GM23338 (cell line): ENCODE data around the gene PNRC2. TPM values are rescaled to one million over a fixed set of nuclear protein-coding genes. Genes with fewer than 3 reads are reported as not detected.

Experiments
- ATAC-seq: fragments of 200-7000 bp; cut with Tn5 transposase; 3 replicates; pipeline ENCODE4 v1.9.1; 2020
- DNase-seq: peaks from one replicate; pipeline ENCODE4 v3.0.0-alpha.2; 2015; ENCODE audit warnings: low spot score
- H2AFZ ChIP-seq: fragments of 200-600 bp; sonication (generic); 2 replicates; pipeline ENCODE4 v1.8.0; 2016; ENCODE audit warnings: antibody characterized with exemption, mild to moderate bottlenecking, moderate library complexity
- H3F3A ChIP-seq: fragments of 200-600 bp; sonication (generic); replicated peaks from 2 replicates; pipeline ENCODE4 v1.8.0; 2017; ENCODE audit warnings: antibody characterized with exemption, mixed run types, low read depth
- H3K27ac ChIP-seq: fragments of 200-600 bp; sonication (generic); 2 replicates; pipeline ENCODE4 v1.6.1; 2016; ENCODE audit warnings: low read depth
- H3K27me3 ChIP-seq: fragments of 200-600 bp; sonication (generic); 2 replicates; pipeline ENCODE4 v1.8.0; 2016; ENCODE audit warnings: mild to moderate bottlenecking, mixed run types, moderate library complexity; ENCODE audit not compliant: insufficient read depth
- H3K36me3 ChIP-seq: fragments of 200-600 bp; sonication (generic); 2 replicates; pipeline ENCODE4 v1.8.0; 2016; ENCODE audit warnings: mild to moderate bottlenecking; ENCODE audit not compliant: insufficient read depth
- H3K4me1 ChIP-seq: fragments of 200-600 bp; sonication (generic); 2 replicates; pipeline ENCODE4 v1.8.0; 2016; ENCODE audit warnings: mild to moderate bottlenecking, moderate library complexity; ENCODE audit not compliant: insufficient read depth
- H3K4me2 ChIP-seq: fragments of 200-600 bp; sonication (generic); 2 replicates; pipeline ENCODE4 v1.7.1; 2017; ENCODE audit warnings: mixed run types
- H3K4me3 ChIP-seq: fragments of 200-600 bp; sonication (generic); 2 replicates; pipeline ENCODE4 v1.6.1; 2016; ENCODE audit warnings: mixed run types
- H3K79me2 ChIP-seq: fragments of 200-600 bp; sonication (generic); replicated peaks from 2 replicates; pipeline ENCODE4 v1.8.0; 2017; ENCODE audit warnings: mild to moderate bottlenecking; ENCODE audit not compliant: insufficient read depth
- H3K9me2 ChIP-seq: fragments of 200-600 bp; sonication (generic); 2 replicates; pipeline ENCODE4 v1.8.0; 2017; ENCODE audit not compliant: insufficient read depth
- H4K20me1 ChIP-seq: fragments of 200-600 bp; sonication (generic); replicated peaks from 2 replicates; pipeline ENCODE4 v1.8.0; 2017; ENCODE audit warnings: mild to moderate bottlenecking; ENCODE audit not compliant: insufficient read depth
- H3K27ac Mint-ChIP-seq: 2 replicates; pipeline ENCODE4 v1.8.0; 2020; ENCODE audit warnings: inconsistent platforms, mild to moderate bottlenecking, moderate library complexity, mixed read lengths
- H3K27me3 Mint-ChIP-seq: 3 replicates; pipeline ENCODE4 v1.8.0; 2022; ENCODE audit warnings: low read depth, mild to moderate bottlenecking, moderate library complexity, mixed read lengths, inconsistent platforms; ENCODE audit not compliant: insufficient read depth, poor library complexity
- H3K36me3 Mint-ChIP-seq: 3 replicates; pipeline ENCODE4 v1.8.0; 2021; ENCODE audit warnings: low read depth, mild to moderate bottlenecking, inconsistent platforms, moderate library complexity, mixed read lengths
- H3K4me1 Mint-ChIP-seq: 3 replicates; pipeline ENCODE4 v1.8.0; 2020; ENCODE audit warnings: mild to moderate bottlenecking, inconsistent platforms, mixed read lengths
- H3K4me3 Mint-ChIP-seq: 3 replicates; pipeline ENCODE4 v1.8.0; 2021; ENCODE audit warnings: moderate library complexity, mild to moderate bottlenecking, inconsistent platforms, mixed read lengths
- H3K9me3 Mint-ChIP-seq: 3 replicates; pipeline ENCODE4 v1.8.0; 2020; ENCODE audit warnings: moderate library complexity, mild to moderate bottlenecking, inconsistent platforms, mixed read lengths
- CREB1 ChIP-seq: fragments of 250-450 bp; sonication (Bioruptor Pico); IDR thresholded peaks from 2 replicates; pipeline ENCODE4 v1.5.0; 2020; ENCODE audit warnings: low read depth, mild to moderate bottlenecking, moderate library complexity
- EZH2phosphoT487 ChIP-seq: fragments of 200-600 bp; sonication (generic); IDR thresholded peaks from one replicate; pipeline ENCODE4 v1.8.1; 2018; ENCODE audit warnings: antibody characterized with exemption; ENCODE audit not compliant: unreplicated experiment
- JUNB ChIP-seq: IDR thresholded peaks from one replicate; pipeline ENCODE4 v1.6.1; 2016; ENCODE audit warnings: antibody characterized with exemption; ENCODE audit not compliant: unreplicated experiment
- NANOG ChIP-seq: IDR thresholded peaks from 2 replicates; pipeline ENCODE4 v1.6.1; 2016; ENCODE audit warnings: antibody characterized with exemption, borderline replicate concordance
- POLR2AphosphoS5 ChIP-seq: IDR thresholded peaks from 2 replicates; pipeline ENCODE4 v1.6.1; 2016; ENCODE audit warnings: antibody characterized with exemption, low read depth
- STAT1 ChIP-seq: IDR thresholded peaks from one replicate; pipeline ENCODE4 v1.6.1; 2016; ENCODE audit warnings: antibody characterized with exemption; ENCODE audit not compliant: unreplicated experiment
- ZNF114 ChIP-seq: fragments of 250-450 bp; sonication (Bioruptor Pico); IDR thresholded peaks from 2 replicates; pipeline ENCODE4 v1.5.0; 2020; ENCODE audit warnings: mild to moderate bottlenecking, moderate library complexity
- ZNF331 ChIP-seq: fragments of 250-450 bp; sonication (Bioruptor Pico); IDR thresholded peaks from 2 replicates; pipeline ENCODE4 v1.5.0; 2020; ENCODE audit warnings: low read depth, mild to moderate bottlenecking, moderate library complexity
- polyA plus RNA-seq: library from polyadenylated mRNA; unstranded; fragments of >200 nt; fragmentation: Nextera tagmentation; extraction: Ambion mirVana; gene quantifications from 2 replicates; pipeline ENCODE4 v1.2.1, GENCODE V29; 2016
- total RNA-seq: library from RNA; depleted of rRNA; stranded (reverse); fragments of >200 nt; shearing (Covaris generic); gene quantifications from 2 replicates; pipeline ENCODE4 v1.2.3, GENCODE V29; 2014
- TF ChIP-seq, protein P1 (sequence below), 2 experiments: fragments of 200-600 bp in 1 of 2; sonication (generic) in 1 of 2; conservative IDR thresholded peaks; 2 replicates each; pipeline versions ENCODE4 v1.5.1 to v1.6.1; 2016 to 2017; ENCODE audit warnings: antibody characterized with exemption in 2 of 2, low read depth in 2 of 2, mild to moderate bottlenecking in 2 of 2, moderate library complexity in 1 of 2
- TF ChIP-seq, protein P2 (sequence below): IDR thresholded peaks from 2 replicates; pipeline ENCODE4 v1.6.1; 2016; ENCODE audit warnings: antibody characterized with exemption
- TF ChIP-seq, protein P3 (sequence below): fragments of 250-450 bp; sonication (Bioruptor Pico); IDR thresholded peaks from 2 replicates; pipeline ENCODE4 v1.5.0; 2020; ENCODE audit warnings: mild to moderate bottlenecking, moderate library complexity
- TF ChIP-seq, protein P4 (sequence below): IDR thresholded peaks from one replicate; pipeline ENCODE4 v1.6.1; 2018; ENCODE audit warnings: antibody characterized with exemption; ENCODE audit not compliant: unreplicated experiment

The PNRC2 gene
- total and polyA plus RNA-seq, 2 experiments from 2014 or later = 157 to 237 TPM

DNA sequence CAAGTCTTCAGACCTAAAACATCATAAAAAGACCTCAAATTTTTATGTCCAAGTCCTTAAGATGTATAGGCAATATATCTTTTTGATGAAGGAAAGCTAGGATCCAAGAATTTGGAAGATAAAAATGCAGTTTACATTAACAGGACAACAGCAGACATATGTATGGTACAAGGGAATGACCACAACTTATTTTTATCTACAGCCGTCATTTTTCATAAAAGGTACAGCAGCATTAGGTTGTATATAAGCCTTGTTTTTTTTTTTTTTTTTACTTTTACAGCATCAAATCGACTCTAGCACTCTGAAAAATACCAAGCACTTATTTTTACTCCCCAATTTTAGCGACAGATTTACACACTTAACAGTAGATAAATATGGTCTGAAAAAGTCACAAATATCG is 19.2 kb downstream of the PNRC2 start:
- ATAC-seq = no peak
- Mint-ChIP-seq H3K36me3 (peaks cover 55% of the 10 kb centered on the region), H3K27me3 (peaks cover 11% of the 10 kb centered on the region), H3K27ac (peak overlapping the region; percentile 97; the same call in 1 of the 2 replicates), H3K9me3 (no peaks in the 10 kb centered on the region; the same call in 2 of the 3 replicates), H3K4me3 (peak overlapping the region; percentile 97), H3K4me1 (peaks cover 37% of the 10 kb centered on the region)
- H3K4me2 ChIP-seq = peak overlapping the region; percentile 89
- H3F3A ChIP-seq = no peaks in the 10 kb centered on the region; the same call in 1 of the 2 replicates
- H3K27me3 ChIP-seq = no peaks in the 10 kb centered on the region
- peaks cover 56% of the 10 kb centered on the region for H4K20me1 ChIP-seq
- no peak for DNase-seq
- peaks cover 63% of the 10 kb centered on the region for H3K79me2 ChIP-seq
- no peak overlapping the region for H2AFZ ChIP-seq
- H3K4me1 ChIP-seq = peaks cover 31% of the 10 kb centered on the region
- H3K27ac ChIP-seq = no peak overlapping the region
- TF ChIP-seq, protein P1, sequence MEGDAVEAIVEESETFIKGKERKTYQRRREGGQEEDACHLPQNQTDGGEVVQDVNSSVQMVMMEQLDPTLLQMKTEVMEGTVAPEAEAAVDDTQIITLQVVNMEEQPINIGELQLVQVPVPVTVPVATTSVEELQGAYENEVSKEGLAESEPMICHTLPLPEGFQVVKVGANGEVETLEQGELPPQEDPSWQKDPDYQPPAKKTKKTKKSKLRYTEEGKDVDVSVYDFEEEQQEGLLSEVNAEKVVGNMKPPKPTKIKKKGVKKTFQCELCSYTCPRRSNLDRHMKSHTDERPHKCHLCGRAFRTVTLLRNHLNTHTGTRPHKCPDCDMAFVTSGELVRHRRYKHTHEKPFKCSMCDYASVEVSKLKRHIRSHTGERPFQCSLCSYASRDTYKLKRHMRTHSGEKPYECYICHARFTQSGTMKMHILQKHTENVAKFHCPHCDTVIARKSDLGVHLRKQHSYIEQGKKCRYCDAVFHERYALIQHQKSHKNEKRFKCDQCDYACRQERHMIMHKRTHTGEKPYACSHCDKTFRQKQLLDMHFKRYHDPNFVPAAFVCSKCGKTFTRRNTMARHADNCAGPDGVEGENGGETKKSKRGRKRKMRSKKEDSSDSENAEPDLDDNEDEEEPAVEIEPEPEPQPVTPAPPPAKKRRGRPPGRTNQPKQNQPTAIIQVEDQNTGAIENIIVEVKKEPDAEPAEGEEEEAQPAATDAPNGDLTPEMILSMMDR (conservative IDR thresholded peaks at IDR 0.05; ENCODE audit: low read depth in 2 of 2) = no peak
- TF ChIP-seq, protein P2, sequence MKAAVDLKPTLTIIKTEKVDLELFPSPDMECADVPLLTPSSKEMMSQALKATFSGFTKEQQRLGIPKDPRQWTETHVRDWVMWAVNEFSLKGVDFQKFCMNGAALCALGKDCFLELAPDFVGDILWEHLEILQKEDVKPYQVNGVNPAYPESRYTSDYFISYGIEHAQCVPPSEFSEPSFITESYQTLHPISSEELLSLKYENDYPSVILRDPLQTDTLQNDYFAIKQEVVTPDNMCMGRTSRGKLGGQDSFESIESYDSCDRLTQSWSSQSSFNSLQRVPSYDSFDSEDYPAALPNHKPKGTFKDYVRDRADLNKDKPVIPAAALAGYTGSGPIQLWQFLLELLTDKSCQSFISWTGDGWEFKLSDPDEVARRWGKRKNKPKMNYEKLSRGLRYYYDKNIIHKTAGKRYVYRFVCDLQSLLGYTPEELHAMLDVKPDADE = no peak
- TF ChIP-seq ZNF114 (CRISPR knock-in tag) (no peak), JUNB (no peak), EZH2phosphoT487 (no peak), ZNF331 (CRISPR knock-in tag) (no peak), POLR2AphosphoS5 (no peak), STAT1 (no peak), CREB1 (no peak), NANOG (no peak)
- TF ChIP-seq, protein P3, sequence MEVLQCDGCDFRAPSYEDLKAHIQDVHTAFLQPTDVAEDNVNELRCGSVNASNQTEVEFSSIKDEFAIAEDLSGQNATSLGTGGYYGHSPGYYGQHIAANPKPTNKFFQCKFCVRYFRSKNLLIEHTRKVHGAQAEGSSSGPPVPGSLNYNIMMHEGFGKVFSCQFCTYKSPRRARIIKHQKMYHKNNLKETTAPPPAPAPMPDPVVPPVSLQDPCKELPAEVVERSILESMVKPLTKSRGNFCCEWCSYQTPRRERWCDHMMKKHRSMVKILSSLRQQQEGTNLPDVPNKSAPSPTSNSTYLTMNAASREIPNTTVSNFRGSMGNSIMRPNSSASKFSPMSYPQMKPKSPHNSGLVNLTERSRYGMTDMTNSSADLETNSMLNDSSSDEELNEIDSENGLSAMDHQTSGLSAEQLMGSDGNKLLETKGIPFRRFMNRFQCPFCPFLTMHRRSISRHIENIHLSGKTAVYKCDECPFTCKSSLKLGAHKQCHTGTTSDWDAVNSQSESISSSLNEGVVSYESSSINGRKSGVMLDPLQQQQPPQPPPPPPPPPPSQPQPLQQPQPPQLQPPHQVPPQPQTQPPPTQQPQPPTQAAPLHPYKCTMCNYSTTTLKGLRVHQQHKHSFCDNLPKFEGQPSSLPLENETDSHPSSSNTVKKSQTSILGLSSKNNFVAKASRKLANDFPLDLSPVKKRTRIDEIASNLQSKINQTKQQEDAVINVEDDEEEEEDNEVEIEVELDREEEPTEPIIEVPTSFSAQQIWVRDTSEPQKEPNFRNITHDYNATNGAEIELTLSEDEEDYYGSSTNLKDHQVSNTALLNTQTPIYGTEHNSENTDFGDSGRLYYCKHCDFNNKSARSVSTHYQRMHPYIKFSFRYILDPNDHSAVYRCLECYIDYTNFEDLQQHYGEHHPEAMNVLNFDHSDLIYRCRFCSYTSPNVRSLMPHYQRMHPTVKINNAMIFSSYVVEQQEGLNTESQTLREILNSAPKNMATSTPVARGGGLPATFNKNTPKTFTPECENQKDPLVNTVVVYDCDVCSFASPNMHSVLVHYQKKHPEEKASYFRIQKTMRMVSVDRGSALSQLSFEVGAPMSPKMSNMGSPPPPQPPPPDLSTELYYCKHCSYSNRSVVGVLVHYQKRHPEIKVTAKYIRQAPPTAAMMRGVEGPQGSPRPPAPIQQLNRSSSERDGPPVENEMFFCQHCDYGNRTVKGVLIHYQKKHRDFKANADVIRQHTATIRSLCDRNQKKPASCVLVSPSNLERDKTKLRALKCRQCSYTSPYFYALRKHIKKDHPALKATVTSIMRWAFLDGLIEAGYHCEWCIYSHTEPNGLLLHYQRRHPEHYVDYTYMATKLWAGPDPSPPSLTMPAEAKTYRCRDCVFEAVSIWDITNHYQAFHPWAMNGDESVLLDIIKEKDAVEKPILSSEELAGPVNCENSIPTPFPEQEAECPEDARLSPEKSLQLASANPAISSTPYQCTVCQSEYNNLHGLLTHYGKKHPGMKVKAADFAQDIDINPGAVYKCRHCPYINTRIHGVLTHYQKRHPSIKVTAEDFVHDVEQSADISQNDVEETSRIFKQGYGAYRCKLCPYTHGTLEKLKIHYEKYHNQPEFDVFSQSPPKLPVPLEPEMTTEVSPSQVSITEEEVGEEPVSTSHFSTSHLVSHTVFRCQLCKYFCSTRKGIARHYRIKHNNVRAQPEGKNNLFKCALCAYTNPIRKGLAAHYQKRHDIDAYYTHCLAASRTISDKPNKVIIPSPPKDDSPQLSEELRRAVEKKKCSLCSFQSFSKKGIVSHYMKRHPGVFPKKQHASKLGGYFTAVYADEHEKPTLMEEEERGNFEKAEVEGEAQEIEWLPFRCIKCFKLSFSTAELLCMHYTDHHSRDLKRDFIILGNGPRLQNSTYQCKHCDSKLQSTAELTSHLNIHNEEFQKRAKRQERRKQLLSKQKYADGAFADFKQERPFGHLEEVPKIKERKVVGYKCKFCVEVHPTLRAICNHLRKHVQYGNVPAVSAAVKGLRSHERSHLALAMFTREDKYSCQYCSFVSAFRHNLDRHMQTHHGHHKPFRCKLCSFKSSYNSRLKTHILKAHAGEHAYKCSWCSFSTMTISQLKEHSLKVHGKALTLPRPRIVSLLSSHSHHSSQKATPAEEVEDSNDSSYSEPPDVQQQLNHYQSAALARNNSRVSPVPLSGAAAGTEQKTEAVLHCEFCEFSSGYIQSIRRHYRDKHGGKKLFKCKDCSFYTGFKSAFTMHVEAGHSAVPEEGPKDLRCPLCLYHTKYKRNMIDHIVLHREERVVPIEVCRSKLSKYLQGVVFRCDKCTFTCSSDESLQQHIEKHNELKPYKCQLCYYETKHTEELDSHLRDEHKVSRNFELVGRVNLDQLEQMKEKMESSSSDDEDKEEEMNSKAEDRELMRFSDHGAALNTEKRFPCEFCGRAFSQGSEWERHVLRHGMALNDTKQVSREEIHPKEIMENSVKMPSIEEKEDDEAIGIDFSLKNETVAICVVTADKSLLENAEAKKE (CRISPR knock-in tag) = no peak
- TF ChIP-seq, protein P4, sequence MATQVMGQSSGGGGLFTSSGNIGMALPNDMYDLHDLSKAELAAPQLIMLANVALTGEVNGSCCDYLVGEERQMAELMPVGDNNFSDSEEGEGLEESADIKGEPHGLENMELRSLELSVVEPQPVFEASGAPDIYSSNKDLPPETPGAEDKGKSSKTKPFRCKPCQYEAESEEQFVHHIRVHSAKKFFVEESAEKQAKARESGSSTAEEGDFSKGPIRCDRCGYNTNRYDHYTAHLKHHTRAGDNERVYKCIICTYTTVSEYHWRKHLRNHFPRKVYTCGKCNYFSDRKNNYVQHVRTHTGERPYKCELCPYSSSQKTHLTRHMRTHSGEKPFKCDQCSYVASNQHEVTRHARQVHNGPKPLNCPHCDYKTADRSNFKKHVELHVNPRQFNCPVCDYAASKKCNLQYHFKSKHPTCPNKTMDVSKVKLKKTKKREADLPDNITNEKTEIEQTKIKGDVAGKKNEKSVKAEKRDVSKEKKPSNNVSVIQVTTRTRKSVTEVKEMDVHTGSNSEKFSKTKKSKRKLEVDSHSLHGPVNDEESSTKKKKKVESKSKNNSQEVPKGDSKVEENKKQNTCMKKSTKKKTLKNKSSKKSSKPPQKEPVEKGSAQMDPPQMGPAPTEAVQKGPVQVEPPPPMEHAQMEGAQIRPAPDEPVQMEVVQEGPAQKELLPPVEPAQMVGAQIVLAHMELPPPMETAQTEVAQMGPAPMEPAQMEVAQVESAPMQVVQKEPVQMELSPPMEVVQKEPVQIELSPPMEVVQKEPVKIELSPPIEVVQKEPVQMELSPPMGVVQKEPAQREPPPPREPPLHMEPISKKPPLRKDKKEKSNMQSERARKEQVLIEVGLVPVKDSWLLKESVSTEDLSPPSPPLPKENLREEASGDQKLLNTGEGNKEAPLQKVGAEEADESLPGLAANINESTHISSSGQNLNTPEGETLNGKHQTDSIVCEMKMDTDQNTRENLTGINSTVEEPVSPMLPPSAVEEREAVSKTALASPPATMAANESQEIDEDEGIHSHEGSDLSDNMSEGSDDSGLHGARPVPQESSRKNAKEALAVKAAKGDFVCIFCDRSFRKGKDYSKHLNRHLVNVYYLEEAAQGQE = no peak
- no peaks in the 10 kb centered on the region for H3K9me2 ChIP-seq
- peak overlapping the region; percentile 69 for H3K4me3 ChIP-seq
- peaks cover 22% of the 10 kb centered on the region for H3K36me3 ChIP-seq
